Activated T-helper 1 cell treated with Interleukin-2 at 50 U/mL for 16 hours (primary cell): ENCODE results near the gene HIPK3.
"Not testable (repeated sequence)": the region's sequence is repeated elsewhere in the genome, so short reads cannot be mapped to it uniquely, and the experiment has no call there.

Experiments
- DNase-seq: peaks from one replicate; pipeline ENCODE4 v3.0.0-alpha.2; 2020; ENCODE audit warnings: low read depth

The HIPK3 gene

DNA sequence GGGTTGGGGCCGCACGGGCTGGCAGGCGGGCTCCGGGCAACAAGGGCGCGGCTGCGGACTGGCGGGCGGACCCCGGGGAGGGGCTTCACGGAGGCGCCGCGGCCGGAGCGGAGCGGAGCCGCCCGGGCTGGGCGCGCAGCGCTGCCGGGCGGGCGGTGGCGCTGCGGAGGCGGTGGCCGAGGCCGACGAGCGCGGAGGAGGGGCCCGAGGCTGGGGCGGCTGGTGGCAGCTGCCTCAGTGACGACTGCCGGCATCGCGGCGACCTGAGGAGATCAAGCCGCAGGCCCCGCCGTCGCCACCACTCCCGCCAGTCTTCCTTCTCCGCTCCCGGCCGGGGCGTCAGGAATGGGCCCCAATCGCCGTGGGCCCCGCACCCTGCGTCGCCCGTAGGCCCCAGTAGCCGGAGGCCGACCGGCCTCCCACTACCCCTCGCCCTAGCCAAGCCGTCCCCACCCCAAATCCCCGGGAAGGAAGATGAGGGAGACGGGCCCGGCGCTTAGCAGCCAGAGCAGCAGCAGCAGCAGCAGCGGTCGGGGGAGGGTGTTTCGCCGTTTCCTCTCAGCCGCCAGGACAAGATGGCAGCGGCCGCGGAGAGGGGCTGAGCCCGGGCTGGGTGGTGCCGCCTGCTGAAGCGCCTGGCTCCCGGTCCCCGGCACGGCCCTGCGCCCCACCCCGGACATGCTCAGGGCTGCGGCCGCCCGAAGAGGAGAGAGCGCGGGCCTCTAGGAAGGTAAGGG, at the start of gene HIPK3:
Gene HIPK3 (plus strand): TSS at position 222 of the 737 bp plus-strand sequence.
- DNase-seq, result peak; percentile 68

DNA sequence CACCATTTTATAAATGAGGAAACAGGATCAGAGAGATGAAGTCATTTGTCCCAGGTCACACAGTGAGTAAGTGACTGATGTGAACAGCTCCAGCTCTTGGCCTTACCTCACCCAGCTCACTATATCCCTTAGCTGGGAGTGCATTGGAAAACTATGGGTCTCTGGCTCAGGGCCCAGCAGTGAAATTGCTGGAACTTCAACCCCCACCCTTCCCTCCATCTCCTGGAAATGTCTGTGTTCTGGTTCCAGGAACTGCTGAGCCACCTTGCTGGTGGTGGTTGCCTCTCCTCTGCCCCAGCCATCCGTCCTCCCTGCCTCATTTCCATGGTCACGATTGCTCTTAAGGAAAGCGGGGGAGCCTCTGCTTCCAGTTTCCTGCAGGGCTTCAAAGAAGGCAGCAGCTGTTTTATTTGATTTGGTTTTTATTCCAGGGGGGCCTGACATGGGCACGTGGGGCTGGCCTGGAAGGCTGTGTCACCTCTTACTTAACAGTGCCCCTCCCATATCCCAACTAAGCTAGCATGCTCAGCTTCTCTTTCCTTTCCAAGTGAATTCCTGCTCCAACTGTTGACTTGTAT, 49.7 kb upstream of the HIPK3 start:
- DNase-seq, result no peak

DNA sequence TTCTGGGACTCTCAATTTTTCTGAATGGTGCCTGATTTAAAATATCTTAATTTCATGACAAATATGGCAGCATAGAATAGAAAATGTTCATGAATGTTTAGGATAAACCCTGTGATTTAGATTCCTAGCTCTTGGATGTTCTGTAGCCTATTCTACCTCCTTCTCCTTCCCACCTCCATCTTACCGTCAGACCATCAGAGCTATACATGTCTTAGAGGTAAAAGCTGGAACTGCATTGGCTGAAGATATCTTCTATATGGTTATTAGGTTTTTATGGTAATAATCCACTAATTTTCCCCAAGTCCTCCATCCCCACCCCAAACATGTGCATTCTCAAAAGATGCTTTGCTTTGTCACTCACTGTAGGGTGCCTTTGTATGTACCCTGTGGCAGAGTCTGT, 49.0 kb upstream of the HIPK3 start:
- DNase-seq, result no peak

DNA sequence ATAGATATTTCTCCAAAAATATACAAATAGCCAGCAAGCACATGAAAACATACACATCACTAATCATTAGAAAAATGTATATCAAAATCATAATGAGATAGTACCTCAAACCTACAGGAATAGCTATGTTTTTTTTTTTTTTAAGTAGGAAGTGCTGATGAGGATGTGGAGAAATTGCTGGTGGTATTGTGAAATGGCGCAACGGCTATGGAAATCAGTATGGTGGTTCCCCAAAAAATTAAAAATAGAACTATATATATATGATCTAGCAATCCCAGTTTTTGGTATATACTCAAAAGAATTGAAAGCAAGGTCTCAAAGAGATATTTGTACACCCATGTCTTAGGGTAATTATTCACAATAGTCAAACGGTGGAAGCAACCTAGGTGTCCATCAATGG, 46.0 kb upstream of the HIPK3 start:
- no peak for DNase-seq

DNA sequence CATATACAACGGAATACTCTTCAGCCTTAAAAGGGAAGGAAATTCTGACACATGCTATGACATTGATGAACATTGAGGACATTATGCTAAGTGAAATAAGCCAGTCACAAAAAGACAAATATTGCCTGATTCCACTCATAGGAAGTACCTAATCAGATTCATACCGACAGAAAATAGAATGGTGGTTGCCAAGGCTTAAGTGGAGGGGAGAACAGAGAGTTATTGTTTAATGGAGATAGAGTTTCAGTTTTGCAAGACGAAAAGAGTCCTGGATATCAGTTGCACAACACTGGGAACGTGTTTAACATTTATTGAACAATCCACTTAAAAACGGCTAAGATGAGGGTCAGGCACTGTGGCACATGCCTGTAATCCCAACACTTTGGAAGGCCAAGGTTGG, 45.6 kb upstream of the HIPK3 start:
- no peak for DNase-seq

DNA sequence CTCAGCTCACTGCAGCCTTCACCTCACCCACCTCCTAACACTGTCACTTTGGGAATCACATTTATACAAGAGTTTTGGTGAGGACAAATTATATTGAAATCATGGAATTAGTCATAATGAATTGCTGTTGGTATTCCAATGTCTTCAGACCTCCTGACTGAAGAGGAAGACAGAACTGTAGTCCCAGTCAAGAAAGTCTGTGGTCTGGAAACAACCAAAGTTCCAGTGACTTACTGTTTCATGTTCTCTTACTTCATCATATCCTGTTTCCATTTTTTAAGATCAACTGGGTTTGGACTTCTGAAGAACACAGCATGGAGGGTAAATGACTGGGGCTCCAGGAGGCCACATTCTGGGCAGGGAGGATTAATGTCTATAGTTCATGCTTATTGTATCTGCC, 43.0 kb upstream of the HIPK3 start:
- DNase-seq, result no peak

DNA sequence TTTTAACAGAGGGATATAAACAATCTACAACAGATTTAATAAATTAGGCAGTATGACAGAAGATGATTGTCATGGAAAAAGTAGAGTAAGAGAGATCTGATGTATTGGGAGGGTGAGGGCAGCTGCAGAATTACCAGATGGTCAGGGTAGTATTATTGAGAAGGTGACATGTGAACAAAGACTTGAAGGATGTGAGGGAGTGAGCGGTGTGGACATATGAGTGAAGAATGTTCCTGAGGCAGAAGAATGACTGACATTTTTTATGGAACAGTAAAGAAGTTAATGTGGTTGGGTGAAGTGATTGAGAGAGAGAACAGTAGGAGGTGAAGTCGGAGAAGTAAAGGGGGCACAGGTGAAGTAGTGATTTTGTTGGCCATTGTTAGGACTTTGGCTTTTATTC, 42.4 kb upstream of the HIPK3 start:
- no peak for DNase-seq

DNA sequence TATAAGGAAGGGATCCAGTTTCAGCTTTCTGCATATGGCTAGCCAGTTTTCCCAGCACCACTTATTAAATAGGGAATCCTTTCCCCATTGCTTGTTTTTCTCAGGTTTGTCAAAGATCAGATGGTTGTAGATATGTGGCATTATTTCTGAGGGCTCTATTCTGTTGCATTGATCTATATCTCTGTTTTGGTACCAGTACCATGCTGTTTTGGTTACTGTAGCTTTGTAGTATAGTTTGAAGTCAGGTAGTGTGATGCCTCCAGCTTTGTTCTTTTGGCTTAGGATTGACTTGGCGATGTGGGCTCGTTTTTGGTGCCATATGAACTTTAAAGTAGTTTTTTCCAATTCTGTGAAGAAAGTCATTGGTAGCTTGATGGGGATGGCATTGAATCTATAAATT, 40.5 kb upstream of the HIPK3 start:
- not testable (repeated sequence) for DNase-seq

DNA sequence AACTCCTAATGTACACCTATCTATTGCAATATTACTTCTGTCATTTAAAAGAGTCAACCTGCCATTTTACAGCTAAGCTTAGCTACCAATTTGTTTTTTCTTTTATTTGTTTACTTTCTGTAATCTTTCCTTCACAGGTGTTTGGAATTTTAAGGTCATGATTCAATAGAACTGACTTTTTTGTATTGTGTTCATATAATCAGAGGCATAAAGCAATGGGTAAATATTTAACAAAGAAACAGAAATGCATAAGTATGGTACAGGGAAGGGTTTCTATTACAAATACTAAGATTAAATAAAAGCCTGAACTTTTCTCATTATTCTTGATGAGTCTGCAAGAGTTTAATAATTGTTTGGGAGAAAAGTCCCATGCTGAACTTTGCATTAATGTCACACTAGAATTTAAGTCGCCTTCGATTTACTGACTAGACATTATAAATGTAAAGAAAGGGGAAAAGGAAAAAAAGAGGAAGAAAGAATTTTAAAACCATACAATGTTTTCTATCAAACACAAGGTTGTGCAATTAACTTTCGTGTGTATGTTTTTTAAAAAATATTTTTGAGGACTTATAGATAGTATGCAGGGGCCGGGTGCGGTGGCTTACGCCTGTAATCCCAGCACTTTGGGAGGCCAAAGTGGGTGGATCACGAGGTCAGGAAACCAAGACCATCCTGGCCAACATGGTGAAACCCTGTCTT, 35.0 kb upstream of the HIPK3 start:
- DNase-seq, result no peak

DNA sequence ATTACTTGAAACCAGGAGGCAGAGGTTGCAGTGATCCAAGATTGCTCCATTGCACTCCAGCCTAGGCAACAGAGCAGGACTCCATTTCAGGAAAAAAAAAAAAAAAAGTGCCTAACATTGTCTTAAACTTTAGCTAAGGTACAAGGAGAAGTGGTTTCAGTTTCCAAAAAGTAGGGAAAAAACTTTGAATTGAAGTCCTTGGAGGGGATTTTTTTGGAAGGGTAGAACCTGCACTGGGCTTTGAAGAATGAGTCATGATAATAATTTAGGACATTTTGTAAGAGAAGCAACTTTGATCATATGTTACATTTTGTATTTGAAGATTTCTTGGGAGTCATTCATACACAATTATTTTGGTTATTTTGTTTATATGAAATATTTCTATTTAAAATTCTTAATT, 31.8 kb upstream of the HIPK3 start:
- no peak for DNase-seq

DNA sequence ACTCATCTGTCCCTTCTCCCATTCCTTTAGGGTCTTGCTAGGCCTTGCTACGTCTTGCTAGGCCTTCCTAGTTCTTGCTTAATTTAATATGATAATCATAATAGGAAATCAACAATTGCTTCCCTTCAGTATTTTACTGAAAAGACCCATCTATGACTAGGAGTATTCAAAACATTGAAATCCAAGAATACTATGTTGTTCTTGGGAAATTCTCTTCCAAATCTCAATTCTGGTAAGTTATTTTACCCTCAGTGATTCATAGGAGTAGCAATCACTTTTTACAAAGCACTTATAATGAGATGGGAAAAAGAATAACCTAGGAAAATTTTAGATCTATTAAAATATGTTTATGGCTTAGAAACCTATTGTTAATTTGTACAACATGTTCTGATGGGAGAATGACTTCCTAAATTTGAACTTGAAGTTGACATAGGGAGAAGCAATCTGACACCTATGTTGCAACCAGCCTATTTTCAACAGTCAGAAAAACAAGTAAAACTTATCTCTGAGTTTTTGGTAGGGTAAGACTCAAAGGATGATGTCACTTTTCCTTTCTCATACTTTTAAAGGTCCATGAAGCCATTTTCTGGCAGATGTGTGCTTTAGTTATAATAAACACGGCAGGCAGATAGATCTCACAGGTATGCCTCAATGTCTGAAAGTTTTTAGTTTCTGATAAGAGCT, 29.5 kb upstream of the HIPK3 start:
- DNase-seq, result no peak

DNA sequence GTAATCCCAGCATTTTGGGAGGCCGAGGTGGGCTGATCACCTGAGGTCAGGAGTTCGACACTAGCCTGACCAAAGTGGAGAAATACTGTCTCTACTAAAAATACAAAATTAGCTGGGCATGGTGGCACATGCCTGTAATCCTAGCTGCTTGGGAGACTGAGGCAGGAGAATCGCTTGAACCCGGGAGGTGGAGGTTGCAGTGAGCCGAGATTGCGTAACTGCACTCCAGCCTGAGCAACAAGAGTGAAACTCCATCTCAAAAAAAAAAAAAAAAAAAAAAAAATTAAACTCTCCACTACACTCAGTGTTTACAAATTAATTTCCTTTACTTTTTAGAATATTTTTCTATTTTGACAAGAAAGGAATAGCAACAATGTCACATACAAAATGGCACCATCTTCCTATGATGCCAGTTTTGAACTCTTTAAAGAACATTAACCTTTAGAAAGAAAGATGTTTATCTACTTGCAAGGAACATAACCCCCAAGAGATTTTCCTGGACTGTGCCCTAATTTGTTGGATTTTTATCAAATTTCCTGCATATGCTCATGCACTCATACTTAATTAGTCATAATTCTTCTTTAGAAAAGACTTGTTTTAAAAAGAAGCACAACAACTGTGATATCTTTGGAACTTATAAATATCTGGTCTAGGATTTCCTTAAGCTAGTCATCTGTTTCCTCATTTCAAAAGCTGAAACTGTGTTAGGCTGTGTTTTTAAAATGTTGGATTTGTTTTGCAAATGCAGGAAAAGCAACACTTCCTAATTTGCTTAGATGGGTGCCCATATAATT, 22.6 kb upstream of the HIPK3 start:
- no peak for DNase-seq

DNA sequence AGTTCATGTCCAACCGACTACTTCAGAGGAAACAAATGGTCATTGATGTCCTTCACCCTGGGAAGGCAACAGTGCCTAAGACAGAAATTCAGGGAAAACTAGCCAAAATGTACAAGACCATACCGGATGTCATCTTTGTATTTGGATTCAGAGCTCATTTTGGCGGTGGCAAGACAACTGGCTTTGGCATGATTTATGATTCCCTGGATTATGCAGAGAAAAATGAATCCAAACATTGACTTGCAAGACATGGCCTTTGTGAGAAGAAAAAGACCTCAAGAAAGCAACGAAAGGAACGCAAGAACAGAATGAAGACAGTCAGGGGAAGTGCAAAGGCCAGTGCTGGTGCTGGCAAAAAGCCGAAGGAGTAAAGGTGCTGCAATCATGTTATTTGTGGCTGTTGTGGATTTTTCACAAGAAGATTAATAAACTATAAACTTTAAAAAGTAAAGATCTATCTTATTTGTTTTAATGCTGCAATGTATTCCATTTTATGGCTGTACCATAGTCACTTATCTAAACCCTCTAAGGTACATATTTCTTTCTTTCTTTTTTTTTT, 20.1 kb upstream of the HIPK3 start:
- DNase-seq, result no peak

DNA sequence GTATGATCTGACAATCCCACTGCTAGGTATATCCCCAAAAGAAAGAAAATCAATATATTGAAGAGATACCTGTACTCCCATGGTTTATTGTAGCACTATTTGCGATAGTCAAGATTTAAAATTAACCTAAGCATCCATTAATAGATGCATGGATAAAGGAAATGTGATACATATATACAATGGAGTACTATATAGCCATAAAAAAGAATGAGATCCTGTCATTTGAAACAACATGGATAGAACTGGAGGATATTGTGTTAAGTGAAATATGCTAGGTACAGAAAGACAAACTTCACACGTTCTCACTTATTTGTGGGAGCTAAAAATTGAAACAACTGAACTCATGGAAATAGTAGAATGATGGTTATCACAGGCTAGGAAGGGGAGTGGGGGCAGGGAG, 14.6 kb upstream of the HIPK3 start:
- DNase-seq, result no peak

DNA sequence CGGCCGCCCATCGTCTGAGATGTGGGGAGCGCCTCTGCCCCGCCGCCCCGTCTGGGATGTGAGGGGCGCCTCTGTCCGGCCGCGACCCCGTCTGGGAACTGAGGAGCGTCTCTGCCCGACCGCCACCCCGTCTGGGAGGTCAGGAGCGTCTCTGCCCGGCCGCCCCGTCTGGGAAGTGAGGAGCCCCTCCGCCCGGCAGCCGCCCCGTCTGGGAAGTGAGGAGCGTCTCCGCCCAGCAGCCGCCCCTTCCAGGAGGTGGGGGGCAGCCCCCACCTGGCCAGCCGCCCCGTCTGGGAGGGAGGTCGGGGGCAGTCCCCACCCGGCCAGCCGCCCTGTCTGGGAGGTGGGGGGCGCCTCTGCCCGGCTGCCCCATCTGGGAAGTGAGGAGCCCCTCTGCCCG, 13.5 kb upstream of the HIPK3 start:
- not testable (repeated sequence) for DNase-seq

DNA sequence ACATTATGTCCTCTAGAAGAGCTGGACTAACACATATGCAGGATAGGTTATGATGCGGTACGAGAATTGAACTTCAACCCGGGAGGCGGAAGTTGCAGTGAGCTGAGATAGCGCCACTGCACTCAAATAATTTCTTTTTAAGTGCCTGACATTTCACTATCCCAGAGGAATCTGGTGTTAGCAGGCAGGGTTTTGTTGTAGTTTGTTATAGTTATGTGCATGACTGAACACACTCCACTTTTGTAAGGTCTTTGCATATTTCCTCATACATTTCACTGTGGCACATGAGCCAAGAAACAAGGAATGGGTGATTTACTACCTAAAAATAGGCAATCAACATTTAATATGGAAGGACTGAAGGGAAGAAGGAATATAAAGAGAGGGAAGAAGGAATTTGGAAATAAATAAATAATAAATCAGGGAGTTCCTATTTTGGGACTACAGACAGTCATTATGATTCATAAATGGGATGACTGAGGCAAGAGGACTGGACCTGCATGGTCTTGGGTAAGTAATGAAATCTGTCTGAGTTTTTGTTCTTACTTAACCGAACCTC, 8.7 kb upstream of the HIPK3 start:
- DNase-seq, result no peak

DNA sequence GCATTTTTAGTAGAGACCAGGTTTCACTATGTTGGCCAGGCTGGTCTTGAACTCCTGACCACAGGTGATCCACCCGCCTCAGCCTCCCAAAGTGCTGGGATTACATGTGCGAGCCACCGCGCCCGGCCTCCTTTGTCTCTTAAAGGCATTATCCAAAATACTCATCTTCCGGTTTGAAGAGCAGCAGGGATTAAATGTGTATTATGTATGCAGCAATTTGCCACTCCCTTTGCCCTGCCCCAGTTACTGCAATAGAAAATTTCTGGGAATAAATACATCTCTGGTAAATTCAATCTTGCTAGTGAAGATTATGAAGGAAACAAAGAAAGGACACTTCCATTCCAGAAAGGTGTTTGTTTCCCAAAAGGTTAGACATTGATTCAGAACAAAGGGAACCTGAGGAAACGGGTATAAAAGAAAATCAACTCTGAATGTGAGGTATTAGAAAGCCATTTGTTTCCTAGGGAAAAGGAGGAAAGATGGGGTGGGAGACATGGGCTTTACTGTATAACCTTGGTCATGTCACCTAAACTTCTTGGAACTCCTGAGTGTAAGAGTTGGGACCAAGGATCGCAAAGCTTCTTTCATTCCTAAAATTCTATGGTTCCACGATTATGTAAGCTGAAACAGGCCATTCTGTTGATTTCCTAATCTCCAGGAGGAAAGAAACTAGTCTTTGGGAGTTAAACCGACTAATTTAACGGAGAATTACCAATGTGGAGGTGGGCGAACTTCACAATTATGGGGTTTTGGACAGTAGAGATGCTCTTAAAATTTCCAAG, 959 bp upstream of the HIPK3 start:
- DNase-seq, result no peak

DNA sequence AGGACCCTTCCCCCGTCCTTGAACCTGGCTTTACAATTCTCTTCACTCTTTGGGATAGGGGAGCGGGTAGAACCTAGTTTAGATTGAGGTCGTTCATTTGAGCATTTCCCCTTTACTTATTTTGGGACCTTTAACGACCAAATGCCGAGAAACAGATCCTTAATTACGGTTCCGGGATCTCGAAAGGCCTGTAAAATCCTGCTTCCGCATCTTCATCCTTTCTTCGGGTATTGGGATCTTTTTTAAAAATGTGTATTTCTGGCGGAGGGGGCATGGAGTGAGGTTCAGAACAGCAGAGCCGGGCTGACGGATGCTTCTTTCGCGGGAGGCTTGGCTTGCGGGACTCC, 395 bp upstream of the HIPK3 start:
- no peak for DNase-seq

DNA sequence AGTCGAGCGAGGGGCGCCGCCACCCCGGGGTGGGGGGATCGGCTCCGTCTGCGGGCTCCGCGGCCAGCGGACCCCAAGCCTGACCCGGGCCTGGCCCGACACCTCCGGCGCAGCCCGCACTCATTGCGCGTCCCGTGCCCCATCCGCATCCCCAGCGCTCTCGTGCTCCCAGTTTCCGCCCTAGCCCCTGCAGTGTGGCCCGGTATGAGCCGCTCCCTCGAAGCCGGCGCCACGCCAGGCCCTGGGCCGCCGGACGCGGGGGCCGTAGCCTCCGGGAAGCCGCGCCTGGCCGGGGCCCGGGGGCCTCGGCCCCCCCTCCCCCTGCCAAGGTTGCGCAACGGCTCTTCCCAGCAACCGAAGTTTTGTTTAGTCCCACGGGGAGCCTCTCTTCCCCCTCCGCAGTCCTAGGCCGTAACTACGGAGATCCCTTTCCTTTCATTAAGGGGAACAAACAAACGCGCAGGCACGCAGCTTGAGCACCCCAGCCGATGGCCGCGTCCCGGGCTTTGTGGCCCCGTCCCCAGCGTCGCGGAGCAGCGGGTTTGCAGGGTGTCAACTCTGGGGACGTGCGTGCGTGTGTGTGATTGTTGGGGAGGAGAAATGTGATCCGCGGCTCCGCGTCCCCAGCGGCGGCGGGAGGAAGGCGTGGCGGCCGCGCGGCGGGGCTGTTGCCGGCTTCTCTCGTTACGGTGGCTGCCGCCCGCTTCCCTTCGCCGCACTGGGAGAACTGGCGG, 883 bp downstream of the HIPK3 start:
- peak; percentile 62 for DNase-seq

DNA sequence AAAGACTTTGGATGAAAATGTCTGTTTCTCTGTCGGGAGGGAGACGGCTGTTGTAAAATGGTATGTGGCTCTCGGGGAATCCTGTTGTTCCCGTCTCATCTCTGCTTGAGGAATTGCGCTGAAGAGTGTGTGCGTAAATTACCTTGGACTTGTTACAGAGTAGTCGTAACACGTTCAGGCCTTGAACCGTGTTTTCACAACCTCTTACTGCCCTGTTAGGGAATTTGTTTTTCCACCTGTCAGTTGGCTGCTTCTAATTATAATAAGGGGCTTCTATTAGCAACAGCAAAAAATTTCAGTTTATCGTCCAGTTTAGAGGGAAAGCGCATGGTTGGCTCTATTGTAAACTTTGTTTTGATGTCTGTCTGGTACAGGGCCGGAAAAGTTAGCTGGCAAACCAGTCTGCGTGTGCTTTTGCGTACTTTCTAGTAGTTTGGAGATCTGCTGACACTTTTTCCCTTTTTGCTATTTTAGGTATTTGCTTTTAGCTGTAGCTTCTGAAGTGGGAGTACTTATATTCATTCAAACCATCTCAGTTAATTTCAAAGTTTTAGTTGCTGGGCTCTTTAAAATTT, 1.5 kb downstream of the HIPK3 start:
- no peak for DNase-seq
